HG03066 (cell line): ENCODE measurements around the gene CDK3.

Experiments used
- ATAC-seq: cut with Tn5 transposase; IDR thresholded peaks from one replicate; pipeline ENCODE4 v1.9.1; 2021; ENCODE audit warnings: low read depth; ENCODE audit not compliant: unreplicated experiment

CDK3 gene

GRCh38 chr17:75987041-75987440, 13.6 kb upstream of the CDK3 start:
- ATAC-seq = no peak

DNA sequence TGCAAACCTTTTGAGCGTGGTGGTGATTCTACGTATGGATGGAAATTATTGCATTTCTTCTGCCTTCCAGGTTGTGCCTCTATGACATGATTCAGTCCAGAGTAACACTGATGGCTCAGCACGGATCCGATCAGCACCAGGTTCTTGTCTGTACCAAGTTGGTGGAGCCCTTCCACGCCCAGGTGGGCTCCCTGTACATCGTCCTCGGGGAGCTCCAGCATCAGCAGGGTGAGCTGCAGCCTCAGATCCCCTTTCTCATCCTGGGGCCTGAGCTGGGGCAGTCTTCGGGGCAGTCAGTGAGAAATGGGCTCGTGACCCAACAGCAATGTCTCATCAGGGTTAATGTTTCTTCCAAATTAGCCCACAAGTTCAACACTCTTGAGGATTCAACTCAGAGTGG, 9.3 kb upstream of the CDK3 start:
- no peak for ATAC-seq

- ATAC-seq = no peak
These were observed 5.8 kb upstream of the CDK3 start for GRCh38 chr17:75994802-75995370.

DNA sequence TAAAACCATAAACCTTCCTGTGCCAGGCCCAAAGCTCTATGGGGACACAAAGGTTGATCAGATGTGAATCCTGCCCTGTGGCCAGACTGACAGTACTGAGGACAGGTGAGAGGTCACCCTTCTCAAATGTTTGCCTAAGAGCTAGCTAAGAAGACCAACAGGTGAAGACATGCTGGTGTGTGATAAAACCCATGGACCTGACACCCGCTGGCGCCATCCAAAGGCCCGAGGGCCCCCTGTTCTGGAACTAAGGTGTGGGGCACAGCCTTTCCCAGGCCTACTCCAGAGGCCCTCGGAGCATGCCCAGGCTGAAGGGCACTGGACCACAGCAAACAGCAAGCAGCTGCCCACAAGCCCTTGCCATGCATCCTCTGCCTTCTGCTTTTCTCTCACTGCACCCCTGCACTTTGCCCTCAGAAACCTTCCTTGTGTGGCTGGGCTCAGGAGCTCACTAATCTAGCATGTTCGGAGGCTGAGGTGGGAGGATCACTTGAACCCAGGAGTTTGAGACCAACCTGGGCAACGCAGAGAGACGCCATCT, 5.2 kb upstream of the CDK3 start:
- ATAC-seq = no peak

DNA sequence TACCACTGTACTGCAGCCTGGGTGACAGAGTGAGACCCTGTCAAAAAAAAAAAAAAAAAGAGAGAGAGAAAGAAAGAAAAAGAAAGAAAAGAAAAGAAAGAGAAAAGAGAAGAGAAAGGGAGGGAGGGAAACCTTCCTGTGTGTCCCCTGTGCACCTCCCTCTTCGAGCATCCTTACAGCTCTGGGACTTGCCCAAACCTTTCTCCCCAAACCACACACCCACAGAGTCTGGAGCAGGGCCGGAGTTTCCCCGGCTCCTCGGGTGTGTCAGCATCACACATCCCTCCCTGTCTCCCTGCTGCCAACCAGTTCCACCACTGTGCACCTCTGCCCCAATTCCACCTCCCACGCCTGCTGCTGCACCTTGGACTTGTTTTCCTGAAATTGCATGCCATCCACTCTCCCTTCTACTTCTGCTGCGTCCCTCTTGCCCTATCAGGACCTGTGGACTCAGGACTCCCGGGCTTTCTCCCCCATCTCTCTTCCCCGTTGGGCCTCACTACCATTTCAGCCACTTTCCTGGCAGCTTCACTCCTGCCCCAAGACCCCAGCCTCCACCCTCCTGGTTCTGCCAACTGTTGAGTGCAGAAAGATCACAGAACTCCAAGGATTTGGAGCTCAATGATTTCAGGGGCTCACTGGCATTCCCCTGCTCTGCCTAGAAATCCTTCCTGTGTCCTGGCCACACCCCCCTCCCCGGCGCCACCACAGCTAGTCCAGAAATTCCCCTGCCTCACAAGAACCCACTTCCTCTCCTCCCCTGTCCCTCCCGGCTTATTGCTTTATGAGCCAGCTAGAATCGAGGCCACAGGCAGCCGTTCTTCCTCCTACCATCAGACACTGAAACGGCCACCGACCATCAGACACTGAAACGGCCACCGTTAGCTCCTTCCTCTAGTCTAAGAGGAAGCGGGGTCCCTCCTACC, 3.7 kb upstream of the CDK3 start:
- no peak for ATAC-seq

DNA sequence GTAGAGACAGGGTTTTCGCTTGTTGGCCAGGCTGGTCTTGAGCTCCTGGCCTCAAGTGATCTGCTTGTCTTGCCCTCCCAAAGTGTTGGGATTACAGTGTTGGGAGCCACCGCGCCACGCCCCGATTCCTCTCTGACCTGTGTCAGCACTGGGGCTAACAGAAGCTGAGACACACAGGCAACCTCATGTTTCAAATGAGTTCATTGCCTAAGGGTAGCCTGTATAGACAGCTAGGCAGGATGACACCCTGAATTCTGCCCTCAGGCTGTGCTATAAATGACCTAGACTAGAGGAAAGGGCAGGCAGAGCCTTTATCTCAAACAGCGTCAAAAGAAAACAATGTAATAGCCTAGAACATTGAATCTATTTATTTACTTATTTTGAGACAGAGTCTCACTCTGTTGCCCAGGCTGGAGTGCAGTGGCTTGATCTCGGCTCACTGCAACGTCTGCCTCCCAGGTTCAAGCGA, 2.3 kb upstream of the CDK3 start:
- ATAC-seq = no peak

- no peak for ATAC-seq
These were observed 470 bp upstream of the CDK3 start for GRCh38 chr17:76000016-76000754.

DNA sequence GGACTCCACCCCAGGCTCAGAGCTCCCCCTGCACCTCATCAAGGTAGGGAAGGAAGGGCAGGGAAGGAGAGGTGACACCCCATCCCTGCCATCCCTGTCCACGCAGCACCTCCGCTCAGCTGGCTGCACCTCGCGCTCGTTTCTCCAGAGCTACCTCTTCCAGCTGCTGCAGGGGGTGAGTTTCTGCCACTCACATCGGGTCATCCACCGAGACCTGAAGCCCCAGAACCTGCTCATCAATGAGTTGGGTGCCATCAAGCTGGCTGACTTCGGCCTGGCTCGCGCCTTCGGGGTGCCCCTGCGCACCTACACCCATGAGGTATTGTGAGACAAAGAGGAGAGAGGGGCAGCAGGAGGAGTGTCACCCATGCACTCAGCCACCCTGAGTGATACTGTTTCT, 1.4 kb downstream of the CDK3 start:
- ATAC-seq = no peak

- ATAC-seq = no peak
These were observed 3.3 kb downstream of the CDK3 start for GRCh38 chr17:76003915-76004314.

GRCh38 chr17:76004750-76005262, 4.2 kb downstream of the CDK3 start:
- no peak for ATAC-seq

- no peak for ATAC-seq
These were observed 4.9 kb downstream of the CDK3 start for GRCh38 chr17:76005263-76006149.

GRCh38 chr17:76007131-76007849, 6.6 kb downstream of the CDK3 start:
- no peak for ATAC-seq

DNA sequence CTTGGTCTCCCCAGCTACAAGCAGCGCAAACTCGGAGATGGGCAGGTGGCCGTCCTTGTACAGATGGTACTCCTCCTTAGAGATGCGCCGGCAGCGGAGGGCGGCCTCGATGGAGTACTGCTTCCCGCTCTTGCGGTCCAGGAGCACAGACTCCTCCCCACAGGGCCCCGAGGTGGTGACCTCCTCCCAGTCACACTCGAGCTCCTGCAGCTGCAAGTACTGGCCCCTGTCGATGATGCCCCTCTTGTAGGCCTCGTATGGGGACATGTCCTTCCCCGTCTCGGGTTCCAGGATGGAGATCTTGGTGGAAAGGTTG, 7.2 kb downstream of the CDK3 start:
- no peak for ATAC-seq

DNA sequence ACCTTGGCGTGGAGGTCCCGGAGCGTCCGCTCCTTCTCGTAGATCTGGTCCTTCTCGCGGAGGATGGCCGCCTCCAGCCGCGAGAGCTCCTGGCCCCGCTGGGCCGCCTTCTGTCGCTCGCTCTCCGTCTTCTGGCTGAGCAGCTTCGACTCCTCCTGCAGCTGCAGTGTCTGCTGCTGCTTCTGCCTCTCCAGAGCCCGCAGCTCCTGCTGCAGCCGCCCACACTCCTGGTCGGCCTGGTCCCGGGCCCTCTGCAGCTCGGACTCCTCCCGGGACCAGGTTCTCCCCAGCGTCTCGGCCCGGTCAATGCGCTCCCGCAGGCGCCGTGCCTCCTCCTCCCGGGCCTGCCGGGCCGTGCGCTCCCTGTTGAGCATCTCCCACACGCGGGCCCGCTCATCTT, 7.6 kb downstream of the CDK3 start:
- ATAC-seq = no peak

DNA sequence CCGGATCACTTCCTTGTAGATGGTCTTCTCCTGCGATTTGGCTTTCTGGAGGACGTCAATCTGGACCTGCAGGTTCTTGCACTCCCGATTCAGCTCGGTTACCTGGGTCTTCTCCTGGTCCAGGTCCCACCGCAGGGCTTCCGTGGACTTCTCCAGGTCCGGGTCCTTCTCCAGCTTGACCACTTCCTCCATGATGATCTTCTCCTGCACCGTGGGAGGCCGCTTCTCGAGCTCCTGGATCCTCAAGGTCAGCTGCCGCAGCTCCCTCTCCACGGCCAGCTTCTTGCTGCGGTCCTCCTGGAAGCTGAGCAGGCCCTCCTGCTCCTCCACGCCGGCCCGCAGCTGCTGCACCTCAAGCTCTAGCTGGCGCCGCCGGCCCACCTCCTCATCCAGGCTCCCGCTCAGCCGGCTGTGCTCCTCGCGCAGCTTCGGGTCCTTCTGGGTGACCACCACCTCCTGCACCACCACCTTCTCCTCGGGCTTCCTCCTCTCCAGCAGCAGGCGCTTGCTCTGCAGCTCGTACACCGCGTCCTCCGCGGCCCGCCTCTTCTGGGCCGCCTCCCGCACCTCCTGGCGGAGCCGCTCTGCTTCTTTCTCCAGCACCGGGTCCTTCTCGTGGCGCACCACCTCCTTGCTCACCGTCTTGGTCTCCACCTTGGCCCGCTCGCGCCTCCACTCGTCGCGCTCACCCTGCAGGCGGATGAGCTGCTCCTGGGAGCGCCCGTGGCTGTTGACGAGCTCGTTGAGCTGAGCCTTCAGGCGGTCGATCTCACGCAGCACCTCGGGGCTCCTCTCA, 8.2 kb downstream of the CDK3 start:
- no peak for ATAC-seq

DNA sequence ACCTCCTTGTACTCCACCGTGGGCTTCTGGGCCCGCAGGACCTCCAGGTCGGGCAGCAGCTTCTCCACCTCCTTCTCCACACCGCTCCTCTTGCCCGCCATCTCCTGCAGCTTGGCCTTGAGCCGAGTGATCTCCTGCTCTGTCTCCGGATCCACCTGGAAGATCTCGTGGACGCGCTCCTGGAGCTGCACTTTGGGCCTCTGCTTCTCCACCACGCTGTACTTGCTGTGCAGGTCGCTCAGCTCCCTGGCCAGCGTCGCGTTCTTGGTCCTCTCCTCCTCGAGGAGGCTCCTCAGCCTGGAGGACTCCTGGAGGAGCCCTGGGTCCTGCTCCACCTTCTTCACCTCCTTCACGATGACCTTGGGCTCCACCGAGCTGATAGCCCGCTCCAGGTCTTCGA, 8.8 kb downstream of the CDK3 start:
- no peak for ATAC-seq

GRCh38 chr17:76009969-76010661, 9.5 kb downstream of the CDK3 start:
- no peak for ATAC-seq

- ATAC-seq = no peak
These were observed 11.3 kb downstream of the CDK3 start for GRCh38 chr17:76011951-76012350.
